Mesenchymal stem cell (in vitro differentiated cells and primary cell): ENCODE data around the gene PITPNM2.

Source experiments
- DNase-seq: peaks from one replicate; pipeline ENCODE4 v3.0.0-alpha.2; 2013
- H2AFZ ChIP-seq: one replicate; pipeline ENCODE4 v1.6.1; 2013; ENCODE audit warnings: low read depth, mild to moderate bottlenecking, control low read depth, inconsistent platforms, low read length, moderate library complexity
- H2AK5ac ChIP-seq: 2 replicates; pipeline ENCODE4 v1.6.1; 2013; ENCODE audit warnings: low read length, moderate library complexity, mild to moderate bottlenecking, inconsistent platforms; ENCODE audit not compliant: severe bottlenecking
- H2BK120ac ChIP-seq: one replicate; pipeline ENCODE4 v1.6.1; 2013; ENCODE audit warnings: low read depth, mild to moderate bottlenecking, inconsistent platforms, low read length, moderate library complexity
- H2BK12ac ChIP-seq, 2 experiments: one replicate each; pipeline ENCODE4 v1.6.1; 2013; ENCODE audit warnings: inconsistent platforms in 2 of 2, low read length in 2 of 2, mild to moderate bottlenecking in 2 of 2, moderate library complexity in 2 of 2, control low read depth in 1 of 2
- H2BK15ac ChIP-seq: one replicate; pipeline ENCODE4 v1.6.1; 2013; ENCODE audit warnings: mild to moderate bottlenecking, low read depth, inconsistent platforms; ENCODE audit not compliant: poor library complexity, severe bottlenecking
- H2BK5ac ChIP-seq: 2 replicates; pipeline ENCODE4 v1.6.1; 2013; ENCODE audit warnings: low read depth, mild to moderate bottlenecking, low read length, control low read depth, inconsistent platforms; ENCODE audit not compliant: poor library complexity, severe bottlenecking
- H3K14ac ChIP-seq, 2 experiments: one replicate each; pipeline ENCODE4 v1.6.1; 2013; ENCODE audit warnings: inconsistent platforms in 2 of 2, low read length in 2 of 2, control low read depth in 1 of 2, mild to moderate bottlenecking in 1 of 2, moderate library complexity in 1 of 2
- H3K18ac ChIP-seq, 2 experiments: one replicate each; pipeline ENCODE4 v1.6.1; 2013; ENCODE audit warnings: inconsistent platforms in 2 of 2, low read length in 2 of 2, control low read depth in 1 of 2, low read depth in 1 of 2, mild to moderate bottlenecking in 1 of 2
- H3K23ac ChIP-seq, 2 experiments: one replicate each; pipeline ENCODE4 v1.6.1; 2013; ENCODE audit warnings: inconsistent platforms in 2 of 2, low read length in 2 of 2, mild to moderate bottlenecking in 2 of 2, moderate library complexity in 2 of 2, control low read depth in 1 of 2
- H3K27ac ChIP-seq: 2 replicates; pipeline ENCODE4 v1.5.1; 2013; ENCODE audit warnings: mild to moderate bottlenecking, moderate library complexity, low read length, control low read depth, inconsistent platforms; ENCODE audit not compliant: poor library complexity, severe bottlenecking
- H3K27me3 ChIP-seq, 2 experiments: 2 replicates each; pipeline versions ENCODE4 v1.6.1 to v1.7.0; 2013; ENCODE audit warnings: low read length in 2 of 2, mild to moderate bottlenecking in 2 of 2, moderate library complexity in 2 of 2, control low read depth in 1 of 2, inconsistent platforms in 1 of 2; ENCODE audit not compliant: control insufficient read depth in 1 of 2, insufficient read depth in 1 of 2
- H3K36me3 ChIP-seq, 2 experiments: 2 replicates each; pipeline versions ENCODE4 v1.6.1 to v1.7.0; 2013; ENCODE audit warnings: low read length in 2 of 2, control low read depth in 1 of 2, inconsistent platforms in 1 of 2, low read depth in 1 of 2, mild to moderate bottlenecking in 1 of 2; ENCODE audit not compliant: insufficient read depth in 2 of 2, control insufficient read depth in 1 of 2
- H3K4ac ChIP-seq, 2 experiments: one replicate each; pipeline ENCODE4 v1.6.1; 2013; ENCODE audit warnings: inconsistent platforms in 2 of 2, low read length in 2 of 2, mild to moderate bottlenecking in 2 of 2, moderate library complexity in 2 of 2, control low read depth in 1 of 2, low read depth in 1 of 2
- H3K4me1 ChIP-seq: 2 replicates; pipeline ENCODE4 v1.6.1; 2013; ENCODE audit warnings: low read depth, low read length, control low read depth; ENCODE audit not compliant: control insufficient read depth, insufficient read depth
- H3K4me2 ChIP-seq: 2 replicates; pipeline ENCODE4 v1.6.1; 2013; ENCODE audit warnings: low read length, mild to moderate bottlenecking, inconsistent platforms; ENCODE audit not compliant: poor library complexity, severe bottlenecking
- H3K4me3 ChIP-seq, 2 experiments: 2 replicates each; pipeline versions ENCODE4 v1.5.1 to v1.7.0; 2013; ENCODE audit warnings: low read length in 2 of 2, mild to moderate bottlenecking in 2 of 2, control low read depth in 1 of 2, low read depth in 1 of 2; ENCODE audit not compliant: insufficient read depth in 1 of 2
- H3K79me1 ChIP-seq: replicated peaks from 2 replicates; pipeline ENCODE4 v1.6.1; 2013; ENCODE audit warnings: mild to moderate bottlenecking, control low read depth, low read length, inconsistent platforms; ENCODE audit not compliant: poor library complexity, severe bottlenecking
- H3K9ac ChIP-seq: 2 replicates; pipeline ENCODE4 v1.7.0; 2013; ENCODE audit warnings: mild to moderate bottlenecking, low read length, moderate library complexity
- H3K9me3 ChIP-seq: 2 replicates; pipeline ENCODE4 v1.7.0; 2013; ENCODE audit warnings: mild to moderate bottlenecking, low read length; ENCODE audit not compliant: control insufficient read depth
- H4K8ac ChIP-seq: one replicate; pipeline ENCODE4 v1.6.1; 2013; ENCODE audit warnings: inconsistent platforms, mild to moderate bottlenecking, low read length, moderate library complexity
- H4K91ac ChIP-seq: one replicate; pipeline ENCODE4 v1.6.1; 2013; ENCODE audit warnings: mild to moderate bottlenecking, low read length, inconsistent platforms
- WGBS: methylation state at CpG from one replicate; pipeline ENCODE4 v1.1.7; 2013; ENCODE audit warnings: mixed read lengths; 5-methylcytosine and 5-hydroxymethylcytosine counted together

The PITPNM2 gene

DNA sequence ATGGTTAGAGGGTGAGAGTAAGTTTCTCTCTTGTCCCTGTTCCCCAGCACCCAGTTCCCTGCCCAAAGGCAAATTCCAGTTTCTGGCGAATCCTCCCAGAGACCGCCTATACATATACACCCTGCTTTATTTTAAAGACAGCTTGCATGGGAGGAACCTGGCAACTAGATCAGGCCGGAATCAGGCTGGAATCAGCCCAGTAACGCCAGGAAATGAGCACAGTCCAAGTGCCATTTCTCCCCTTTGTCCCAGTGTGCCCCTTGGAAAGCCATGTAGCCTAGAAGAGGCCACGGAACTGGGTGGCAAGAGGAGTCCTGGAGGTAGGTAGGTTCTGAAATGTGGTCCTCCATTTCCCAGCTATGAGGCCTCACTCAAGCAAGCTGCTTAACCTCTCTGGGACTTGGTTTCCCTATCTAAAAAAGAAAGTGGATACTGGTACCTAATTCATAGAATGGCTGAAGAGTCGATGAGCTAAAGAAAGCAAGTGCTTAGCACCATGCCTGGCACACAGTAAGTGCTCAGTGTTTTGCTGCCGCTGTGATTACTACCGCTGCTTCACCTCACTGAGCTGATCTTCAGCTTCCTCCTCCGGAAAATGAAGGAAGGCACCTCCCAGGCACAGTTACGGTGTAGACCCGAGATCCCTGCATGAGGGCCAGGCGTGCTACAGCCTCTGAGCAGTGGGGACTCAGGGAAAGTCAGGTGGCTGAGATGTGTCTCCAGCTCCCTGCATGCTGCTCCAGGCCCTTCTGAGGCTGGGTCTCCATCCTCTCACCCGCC lies 36.4 kb downstream of the PITPNM2 start:
- Histone ChIP-seq H3K9ac (peak overlapping the region; percentile 70), H3K4me1 (peaks cover 20% of the 10 kb centered on the region), H4K91ac (no peak overlapping the region), H3K23ac (peak overlapping the region in 1 of 2 experiments; percentile 29), H3K27me3 (no peaks in the 10 kb centered on the region), H3K4me2 (no peak overlapping the region), H3K14ac (peak overlapping the region in 1 of 2 experiments; percentile 23), H2BK15ac (no peak overlapping the region), H2AFZ (no peak overlapping the region), H3K9me3 (no peaks in the 10 kb centered on the region), H3K36me3 (no peaks in the 10 kb centered on the region), H2BK120ac (no peak overlapping the region), H2AK5ac (peak overlapping the region; percentile 5), H3K27ac (no peak overlapping the region), H2BK5ac (no peak overlapping the region), H3K4me3 (peak overlapping the region in 1 of 2 experiments; percentile 48), H3K4ac (peak overlapping the region; percentile 5 to 24), H4K8ac (no peak overlapping the region), H2BK12ac (peak overlapping the region; percentile 3 to 33), H3K79me1 (peaks cover 36% of the 10 kb centered on the region), H3K18ac (peak overlapping the region in 1 of 2 experiments; percentile 40)
- over 99% methylated on average over 13 of the region's 13 CpGs for WGBS
- DNase-seq = no peak

- peaks cover 25% of the 10 kb centered on the region for H3K4me1 ChIP-seq
- H3K4me2 ChIP-seq = no peak overlapping the region
- H3K9ac ChIP-seq = no peak overlapping the region
- no peak overlapping the region for H2AK5ac ChIP-seq
- no peak overlapping the region for H3K4ac ChIP-seq
- no peak overlapping the region for H2BK120ac ChIP-seq
- H3K14ac ChIP-seq = no peak overlapping the region
- H3K27ac ChIP-seq = no peak overlapping the region
- no peak overlapping the region for H2BK5ac ChIP-seq
- no peak overlapping the region for H2BK15ac ChIP-seq
- no peak overlapping the region for H2AFZ ChIP-seq
- no peak for DNase-seq
- no peaks in the 10 kb centered on the region for H3K27me3 ChIP-seq
- no peak overlapping the region for H4K91ac ChIP-seq
- H3K79me1 ChIP-seq = peaks cover 29% of the 10 kb centered on the region
- no peak overlapping the region for H3K4me3 ChIP-seq
- H3K18ac ChIP-seq = no peak overlapping the region
- 94% methylated on average over 8 of the region's 8 CpGs for WGBS
- H3K23ac ChIP-seq = peak overlapping the region in 1 of 2 experiments; percentile 0
- H4K8ac ChIP-seq = no peak overlapping the region
- no peaks in the 10 kb centered on the region for H3K9me3 ChIP-seq
- H3K36me3 ChIP-seq = peaks cover 4 to 8% of the 10 kb centered on the region in 2 experiments
- no peak overlapping the region for H2BK12ac ChIP-seq
Observed at GRCh38 chr12:123113026-123113425, 37.9 kb downstream of the PITPNM2 start.

DNA sequence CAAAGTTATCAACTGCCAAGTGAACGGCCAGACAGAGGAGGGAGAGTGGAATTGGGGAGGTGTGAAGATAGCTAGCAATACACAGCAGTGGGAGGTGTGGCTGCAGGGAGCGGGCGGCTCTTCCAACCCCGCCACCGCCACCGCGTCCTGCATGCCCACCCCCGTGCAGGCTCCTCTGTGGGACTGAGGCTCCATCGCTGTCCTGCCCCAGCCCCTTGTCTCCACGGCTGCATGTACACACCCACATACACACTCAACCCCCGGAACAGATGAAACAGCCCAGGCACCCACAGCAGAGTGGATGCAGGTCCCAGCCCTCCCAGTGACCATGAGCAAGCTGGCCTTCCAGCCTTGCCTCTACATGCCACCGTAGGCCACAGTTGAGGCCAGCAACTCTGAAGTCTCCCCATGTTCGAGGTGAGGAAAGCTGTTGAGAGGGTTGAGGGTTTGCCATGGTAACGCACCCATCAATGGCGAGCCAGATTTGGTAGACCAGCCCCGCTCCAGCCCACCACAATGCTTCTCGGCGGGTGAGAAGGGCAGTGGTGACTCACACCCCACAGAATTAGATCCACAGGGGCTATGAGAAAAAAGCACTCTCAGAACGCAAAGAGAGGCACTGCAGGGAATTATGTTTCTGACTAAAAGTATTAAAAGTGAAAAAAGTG lies 39.3 kb downstream of the PITPNM2 start:
- peaks cover 22% of the 10 kb centered on the region for H3K79me1 ChIP-seq
- no peak overlapping the region for H2BK15ac ChIP-seq
- H4K8ac ChIP-seq = no peak overlapping the region
- H2AK5ac ChIP-seq = no peak overlapping the region
- H2BK120ac ChIP-seq = no peak overlapping the region
- 79% methylated on average over 19 of the region's 19 CpGs for WGBS
- no peak overlapping the region for H3K4ac ChIP-seq
- no peak overlapping the region for H3K23ac ChIP-seq
- H4K91ac ChIP-seq = no peak overlapping the region
- H3K4me1 ChIP-seq = peaks cover 33% of the 10 kb centered on the region
- H3K14ac ChIP-seq = peak overlapping the region in 1 of 2 experiments; percentile 18
- peak overlapping the region in 1 of 2 experiments; percentile 12 for H2BK12ac ChIP-seq
- H3K36me3 ChIP-seq = peaks cover 4 to 16% of the 10 kb centered on the region in 2 experiments
- no peak overlapping the region for H3K18ac ChIP-seq
- no peak overlapping the region for H3K4me2 ChIP-seq
- H3K27me3 ChIP-seq = no peaks in the 10 kb centered on the region
- H3K9me3 ChIP-seq = no peaks in the 10 kb centered on the region
- H2BK5ac ChIP-seq = no peak overlapping the region
- no peak overlapping the region for H3K4me3 ChIP-seq
- H3K9ac ChIP-seq = peak overlapping the region; percentile 22
- no peak overlapping the region for H2AFZ ChIP-seq
- DNase-seq = peak; percentile 69
- peak overlapping the region; percentile 6 for H3K27ac ChIP-seq

DNA sequence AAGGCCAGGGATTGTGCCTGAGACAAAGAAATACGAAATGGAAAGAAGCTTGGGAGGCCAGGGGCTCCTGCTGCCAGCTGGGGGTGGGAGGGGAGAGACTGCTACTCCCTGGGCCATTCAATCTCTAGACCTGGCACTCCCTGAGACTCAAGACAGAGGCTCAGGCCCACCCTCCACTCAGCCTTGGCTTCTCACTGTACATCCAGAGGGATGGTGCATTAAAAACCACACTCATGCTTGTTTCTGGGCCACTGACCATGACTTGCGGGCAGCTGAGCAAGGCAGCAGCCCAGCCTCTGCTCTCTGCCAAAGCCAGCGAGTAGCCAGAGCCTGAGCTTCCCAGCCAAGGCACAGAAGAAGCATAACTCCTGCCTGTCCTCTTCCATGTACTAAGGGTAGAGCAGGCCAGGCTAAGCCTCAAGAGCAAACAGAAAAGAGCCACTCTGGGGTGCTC lies 41.5 kb downstream of the PITPNM2 start:
- no peak overlapping the region for H2BK12ac ChIP-seq
- no peak overlapping the region for H3K4ac ChIP-seq
- no peak overlapping the region for H4K8ac ChIP-seq
- no peak for DNase-seq
- no peak overlapping the region for H2AFZ ChIP-seq
- no peak overlapping the region for H2BK5ac ChIP-seq
- peak overlapping the region; percentile 50 for H3K9ac ChIP-seq
- peaks cover 12% of the 10 kb centered on the region for H3K79me1 ChIP-seq
- H3K4me2 ChIP-seq = no peak overlapping the region
- peaks cover 4 to 27% of the 10 kb centered on the region in 2 experiments for H3K36me3 ChIP-seq
- no peaks in the 10 kb centered on the region for H3K9me3 ChIP-seq
- H3K4me1 ChIP-seq = peaks cover 39% of the 10 kb centered on the region
- peak overlapping the region in 1 of 2 experiments; percentile 20 for H3K4me3 ChIP-seq
- no peak overlapping the region for H3K27ac ChIP-seq
- H2AK5ac ChIP-seq = no peak overlapping the region
- H3K14ac ChIP-seq = no peak overlapping the region
- H3K27me3 ChIP-seq = no peaks in the 10 kb centered on the region
- no peak overlapping the region for H4K91ac ChIP-seq
- 97% methylated on average over 3 of the region's 3 CpGs for WGBS
- no peak overlapping the region for H2BK15ac ChIP-seq
- no peak overlapping the region for H2BK120ac ChIP-seq
- no peak overlapping the region for H3K18ac ChIP-seq
- H3K23ac ChIP-seq = no peak overlapping the region
